OCI-LY1 (cell line): ENCODE data around the gene SELPLG.

Experiments used
- EZH2 ChIP-seq: fragments of 200-600 bp; sonication (generic), shearing (Covaris generic); IDR thresholded peaks from 2 replicates; pipeline ENCODE4 v1.8.0; 2017; ENCODE audit warnings: borderline replicate concordance, mixed run types, mild to moderate bottlenecking, antibody characterized with exemption, low read length, moderate library complexity, mixed read lengths
- TF ChIP-seq, protein P1 (sequence below): fragments of 200-600 bp; sonication (generic), shearing (Covaris generic); IDR thresholded peaks from 2 replicates; pipeline ENCODE4 v1.5.1; 2017; ENCODE audit warnings: mild to moderate bottlenecking, antibody characterized with exemption, low read length, moderate library complexity, mixed read lengths

DNA sequence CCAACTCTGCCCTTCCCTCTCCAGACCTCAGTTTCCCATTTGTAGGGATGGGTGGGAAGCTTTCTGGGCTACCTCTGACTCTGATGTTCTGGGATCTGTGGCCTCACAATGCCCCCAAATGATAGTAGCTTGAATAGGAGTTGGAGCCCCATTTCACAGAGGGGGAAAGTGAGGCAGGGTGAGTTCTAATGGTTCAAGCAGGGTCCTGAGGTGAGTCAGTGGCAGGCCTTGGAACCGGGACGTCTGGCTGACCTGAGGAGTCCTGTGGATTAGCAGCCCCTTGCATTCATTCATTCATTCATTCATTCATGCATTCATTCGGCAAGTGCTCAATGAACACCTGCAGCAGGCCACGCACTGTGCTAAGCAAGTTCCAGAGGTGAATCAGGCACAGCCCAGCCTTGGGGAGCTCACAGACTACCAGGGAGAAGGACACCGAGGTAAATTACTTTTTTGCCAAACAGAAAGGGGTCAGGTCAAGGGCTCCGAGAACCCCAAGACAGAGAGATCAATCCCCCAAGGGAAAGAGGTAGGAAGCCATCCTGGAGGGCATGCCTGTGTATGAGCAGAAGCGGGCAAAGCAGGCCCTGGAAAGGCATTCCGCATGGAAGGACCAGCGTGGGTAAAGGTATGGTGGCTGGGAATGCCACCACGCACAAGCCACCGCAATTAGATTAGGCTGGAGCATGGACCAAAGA is 35.0 kb downstream of the SELPLG start:
- TF ChIP-seq, protein P1, sequence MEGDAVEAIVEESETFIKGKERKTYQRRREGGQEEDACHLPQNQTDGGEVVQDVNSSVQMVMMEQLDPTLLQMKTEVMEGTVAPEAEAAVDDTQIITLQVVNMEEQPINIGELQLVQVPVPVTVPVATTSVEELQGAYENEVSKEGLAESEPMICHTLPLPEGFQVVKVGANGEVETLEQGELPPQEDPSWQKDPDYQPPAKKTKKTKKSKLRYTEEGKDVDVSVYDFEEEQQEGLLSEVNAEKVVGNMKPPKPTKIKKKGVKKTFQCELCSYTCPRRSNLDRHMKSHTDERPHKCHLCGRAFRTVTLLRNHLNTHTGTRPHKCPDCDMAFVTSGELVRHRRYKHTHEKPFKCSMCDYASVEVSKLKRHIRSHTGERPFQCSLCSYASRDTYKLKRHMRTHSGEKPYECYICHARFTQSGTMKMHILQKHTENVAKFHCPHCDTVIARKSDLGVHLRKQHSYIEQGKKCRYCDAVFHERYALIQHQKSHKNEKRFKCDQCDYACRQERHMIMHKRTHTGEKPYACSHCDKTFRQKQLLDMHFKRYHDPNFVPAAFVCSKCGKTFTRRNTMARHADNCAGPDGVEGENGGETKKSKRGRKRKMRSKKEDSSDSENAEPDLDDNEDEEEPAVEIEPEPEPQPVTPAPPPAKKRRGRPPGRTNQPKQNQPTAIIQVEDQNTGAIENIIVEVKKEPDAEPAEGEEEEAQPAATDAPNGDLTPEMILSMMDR = no peak
- no peak for TF ChIP-seq EZH2
